Measurements from ENCODE around the gene TBC1D22A.

TBC1D22A gene

GRCh38 chr22:46726066-46726985 lies 36.1 kb upstream of the TBC1D22A start:
- Histone ChIP-seq H3K9me3 (ENCODE audit: low read length) (no peaks in the 10 kb centered on the region), H3K27ac (ENCODE audit: low read depth, low read length, poor library complexity, severe bottlenecking) (peak overlapping the region; percentile 72), H3K9ac (ENCODE audit: low read length) (no peak overlapping the region), H3K79me2 (ENCODE audit: insufficient read depth, low read length) (peaks cover 22% of the 10 kb centered on the region), H3K4me2 (ENCODE audit: low read length) (peak overlapping the region; percentile 10; the same call in 1 of the 2 replicates), H3F3A (ENCODE audit: insufficient read depth, low read length) (no peaks in the 10 kb centered on the region), H3K4me3 (ENCODE audit: low read depth, low read length, poor library complexity, severe bottlenecking) (no peak overlapping the region), H3K9me2 (ENCODE audit: low read depth, low read length) (no peaks in the 10 kb centered on the region), H4K20me1 (ENCODE audit: insufficient read depth, low read length) (no peaks in the 10 kb centered on the region), H3K27me3 (ENCODE audit: insufficient read depth, low read length) (no peaks in the 10 kb centered on the region), H2AFZ (ENCODE audit: low read length) (no peak overlapping the region), H3K4me1 (ENCODE audit: insufficient read depth, low read length, severe bottlenecking) (peaks cover 53% of the 10 kb centered on the region), H3K36me3 (ENCODE audit: insufficient read depth, low read length) (peaks cover 48% of the 10 kb centered on the region)
- TF ChIP-seq CTCF (IDR thresholded peaks at IDR 0.05; ENCODE audit: low read length), result no peak
- TF ChIP-seq EZH2 (IDR thresholded peaks at IDR 0.05; ENCODE audit: borderline replicate concordance, low read length), result no peak

GRCh38 chr22:46726986-46727317 lies 35.5 kb upstream of the TBC1D22A start:
- no peak for TF ChIP-seq CTCF (IDR thresholded peaks at IDR 0.05; ENCODE audit: low read length)
- TF ChIP-seq EZH2 (IDR thresholded peaks at IDR 0.05; ENCODE audit: borderline replicate concordance, low read length), result no peak
- peaks cover 28% of the 10 kb centered on the region for H3K79me2 ChIP-seq (ENCODE audit: insufficient read depth, low read length)
- peak overlapping the region; percentile 10; the same call in 1 of the 2 replicates for H3K4me2 ChIP-seq (ENCODE audit: low read length)
- no peaks in the 10 kb centered on the region for H3K9me2 ChIP-seq (ENCODE audit: low read depth, low read length)
- H3K9me3 ChIP-seq (ENCODE audit: low read length), result no peaks in the 10 kb centered on the region
- no peaks in the 10 kb centered on the region for H3F3A ChIP-seq (ENCODE audit: insufficient read depth, low read length)
- no peaks in the 10 kb centered on the region for H4K20me1 ChIP-seq (ENCODE audit: insufficient read depth, low read length)
- H3K9ac ChIP-seq (ENCODE audit: low read length), result no peak overlapping the region
- peak overlapping the region; percentile 2 for H3K4me3 ChIP-seq (ENCODE audit: low read depth, low read length, poor library complexity, severe bottlenecking)
- H3K4me1 ChIP-seq (ENCODE audit: insufficient read depth, low read length, severe bottlenecking), result peaks cover 60% of the 10 kb centered on the region
- no peaks in the 10 kb centered on the region for H3K27me3 ChIP-seq (ENCODE audit: insufficient read depth, low read length)
- H2AFZ ChIP-seq (ENCODE audit: low read length), result no peak overlapping the region
- H3K36me3 ChIP-seq (ENCODE audit: insufficient read depth, low read length), result peaks cover 45% of the 10 kb centered on the region
- H3K27ac ChIP-seq (ENCODE audit: low read depth, low read length, poor library complexity, severe bottlenecking), result peak overlapping the region; percentile 72

GRCh38 chr22:46727813-46728364 lies 34.6 kb upstream of the TBC1D22A start:
- Histone ChIP-seq H3F3A (ENCODE audit: insufficient read depth, low read length) (no peaks in the 10 kb centered on the region), H3K4me3 (ENCODE audit: low read depth, low read length, poor library complexity, severe bottlenecking) (no peak overlapping the region), H3K9ac (ENCODE audit: low read length) (peak overlapping the region; percentile 9; the same call in 1 of the 2 replicates), H3K4me1 (ENCODE audit: insufficient read depth, low read length, severe bottlenecking) (peaks cover 69% of the 10 kb centered on the region), H3K36me3 (ENCODE audit: insufficient read depth, low read length) (peaks cover 43% of the 10 kb centered on the region), H3K27me3 (ENCODE audit: insufficient read depth, low read length) (no peaks in the 10 kb centered on the region), H3K9me2 (ENCODE audit: low read depth, low read length) (no peaks in the 10 kb centered on the region), H3K9me3 (ENCODE audit: low read length) (no peaks in the 10 kb centered on the region), H3K27ac (ENCODE audit: low read depth, low read length, poor library complexity, severe bottlenecking) (peak overlapping the region; percentile 72), H3K4me2 (ENCODE audit: low read length) (peak overlapping the region; percentile 4; the same call in 1 of the 2 replicates), H2AFZ (ENCODE audit: low read length) (no peak overlapping the region), H4K20me1 (ENCODE audit: insufficient read depth, low read length) (no peaks in the 10 kb centered on the region), H3K79me2 (ENCODE audit: insufficient read depth, low read length) (peaks cover 32% of the 10 kb centered on the region)
- no peak for TF ChIP-seq CTCF (IDR thresholded peaks at IDR 0.05; ENCODE audit: low read length)
- no peak for TF ChIP-seq EZH2 (IDR thresholded peaks at IDR 0.05; ENCODE audit: borderline replicate concordance, low read length)
